GM21717 (cell line): Measurements from ENCODE around the gene NSRP1.
"Not testable (repeated sequence)": the region's sequence is repeated elsewhere in the genome, so short reads cannot be mapped to it uniquely, and the experiment has no call there.

ENCODE experiments used
- ATAC-seq: cut with Tn5 transposase; IDR thresholded peaks from one replicate; pipeline ENCODE4 v1.9.1; 2021; ENCODE audit warnings: mild to moderate bottlenecking, moderate library complexity; ENCODE audit not compliant: unreplicated experiment

Gene NSRP1

GRCh38 chr17:30116661-30117551, at the start of gene NSRP1:
Gene NSRP1 (plus strand): TSS chr17:30116816. CDS start chr17:30116844, 28 bp downstream.
- peak; percentile 77 for ATAC-seq

GRCh38 chr17:30068465-30068864, 48.2 kb upstream of the NSRP1 start:
- ATAC-seq = no peak

- ATAC-seq = no peak
These were observed 42.4 kb upstream of the NSRP1 start for GRCh38 chr17:30074254-30074653.

GRCh38 chr17:30074730-30075129, 41.9 kb upstream of the NSRP1 start:
- no peak for ATAC-seq

- ATAC-seq = no peak
These were observed 33.8 kb upstream of the NSRP1 start for GRCh38 chr17:30082773-30083172.

GRCh38 chr17:30084788-30085187, 31.8 kb upstream of the NSRP1 start:
- no peak for ATAC-seq

- no peak for ATAC-seq
These were observed 29.7 kb upstream of the NSRP1 start for GRCh38 chr17:30086896-30087295.

- not testable (repeated sequence) for ATAC-seq
These were observed 29.2 kb upstream of the NSRP1 start for GRCh38 chr17:30087431-30087830.

- ATAC-seq = no peak
These were observed 25.4 kb upstream of the NSRP1 start for GRCh38 chr17:30091121-30091670.

GRCh38 chr17:30091771-30092170, 24.8 kb upstream of the NSRP1 start:
- no peak for ATAC-seq

GRCh38 chr17:30092886-30093285, 23.7 kb upstream of the NSRP1 start:
- ATAC-seq = no peak

- no peak for ATAC-seq
These were observed 23.0 kb upstream of the NSRP1 start for GRCh38 chr17:30093463-30094147.

- no peak for ATAC-seq
These were observed 20.9 kb upstream of the NSRP1 start for GRCh38 chr17:30095507-30096244.

- no peak for ATAC-seq
These were observed 14.8 kb upstream of the NSRP1 start for GRCh38 chr17:30101686-30102390.

GRCh38 chr17:30103921-30104320, 12.7 kb upstream of the NSRP1 start:
- ATAC-seq = no peak

GRCh38 chr17:30104575-30105339, 11.9 kb upstream of the NSRP1 start:
- ATAC-seq = no peak

GRCh38 chr17:30112794-30113193, 3.8 kb upstream of the NSRP1 start:
- ATAC-seq = no peak

GRCh38 chr17:30113213-30113612, 3.4 kb upstream of the NSRP1 start:
- no peak for ATAC-seq

GRCh38 chr17:30116345-30116660, 313 bp upstream of the NSRP1 start:
- ATAC-seq = no peak

GRCh38 chr17:30117675-30118081, 1.1 kb downstream of the NSRP1 start:
- ATAC-seq = no peak
